Measurements from ENCODE around the gene BDNF.

Gene BDNF

GRCh38 chr11:27626269-27626937 is 73.9 kb downstream of the BDNF start:
- no peak for DNase-seq (ENCODE audit: low read depth)

- DNase-seq (ENCODE audit: low read depth), result no peak
Measured at GRCh38 chr11:27625347-27625912, 74.8 kb downstream of the BDNF start.

GRCh38 chr11:27623945-27624523 is 76.2 kb downstream of the BDNF start:
- no peak for DNase-seq (ENCODE audit: low read depth)

GRCh38 chr11:27622541-27623300 is 77.5 kb downstream of the BDNF start:
- no peak for DNase-seq (ENCODE audit: low read depth)

GRCh38 chr11:27621405-27622161 is 78.7 kb downstream of the BDNF start:
- no peak for DNase-seq (ENCODE audit: low read depth)

- DNase-seq (ENCODE audit: low read depth), result no peak
Measured at GRCh38 chr11:27619763-27620335, 80.4 kb downstream of the BDNF start.

- no peak for DNase-seq (ENCODE audit: low read depth)
Measured at GRCh38 chr11:27619039-27619574, 81.1 kb downstream of the BDNF start.

- DNase-seq (ENCODE audit: low read depth), result no peak
Measured at GRCh38 chr11:27618281-27618915, 81.9 kb downstream of the BDNF start.

- no peak for DNase-seq (ENCODE audit: low read depth)
Measured at GRCh38 chr11:27616711-27617110, 83.5 kb downstream of the BDNF start.

GRCh38 chr11:27615833-27616232 is 84.4 kb downstream of the BDNF start:
- DNase-seq (ENCODE audit: low read depth), result no peak

GRCh38 chr11:27614092-27614491 is 86.2 kb downstream of the BDNF start:
- no peak for DNase-seq (ENCODE audit: low read depth)

- no peak for DNase-seq (ENCODE audit: low read depth)
Measured at GRCh38 chr11:27612932-27613880, 87.0 kb downstream of the BDNF start.

GRCh38 chr11:27611947-27612455 is 88.3 kb downstream of the BDNF start:
- DNase-seq (ENCODE audit: low read depth), result no peak

- DNase-seq (ENCODE audit: low read depth), result no peak
Measured at GRCh38 chr11:27611390-27611789, 88.9 kb downstream of the BDNF start.

- no peak for DNase-seq (ENCODE audit: low read depth)
Measured at GRCh38 chr11:27610946-27611345, 89.3 kb downstream of the BDNF start.

GRCh38 chr11:27610280-27610679 is 90.0 kb downstream of the BDNF start:
- no peak for DNase-seq (ENCODE audit: low read depth)

- DNase-seq (ENCODE audit: low read depth), result no peak
Measured at GRCh38 chr11:27608951-27609350, 91.3 kb downstream of the BDNF start.

GRCh38 chr11:27605422-27605821 is 94.8 kb downstream of the BDNF start:
- DNase-seq (ENCODE audit: low read depth), result no peak
